ENCODE measurements around the gene CAB39.
A peak's percentile ranks its signal among the peaks of the same experiment; 100 is the strongest.

The CAB39 gene

GRCh38 chr2:230829959-230830358, 117.3 kb downstream of the CAB39 start:
- Histone ChIP-seq H3K4me3 (ENCODE audit: low read depth, low read length) (no peak overlapping the region), H3K27ac (ENCODE audit: low read depth, low read length) (no peak overlapping the region), H3K4me1 (ENCODE audit: control insufficient read depth, insufficient read depth, low read length) (no peaks in the 10 kb centered on the region), H3K9me3 (ENCODE audit: control insufficient read depth, insufficient read depth, low read depth, low read length) (no peaks in the 10 kb centered on the region), H3K9ac (ENCODE audit: low read length) (no peak overlapping the region), H3K36me3 (ENCODE audit: control insufficient read depth, insufficient read depth, low read length) (no peaks in the 10 kb centered on the region), H3K27me3 (ENCODE audit: control insufficient read depth, insufficient read depth, low read length) (peaks cover 3% of the 10 kb centered on the region; the same call in 1 of the 2 replicates)

- no peaks in the 10 kb centered on the region for H3K36me3 ChIP-seq (ENCODE audit: control insufficient read depth, insufficient read depth, low read length)
- H3K4me3 ChIP-seq (ENCODE audit: low read depth, low read length): no peak overlapping the region
- H3K9me3 ChIP-seq (ENCODE audit: control insufficient read depth, insufficient read depth, low read depth, low read length): no peaks in the 10 kb centered on the region
- no peak overlapping the region for H3K9ac ChIP-seq (ENCODE audit: low read length)
- H3K4me1 ChIP-seq (ENCODE audit: control insufficient read depth, insufficient read depth, low read length): no peaks in the 10 kb centered on the region
- H3K27ac ChIP-seq (ENCODE audit: low read depth, low read length): no peak overlapping the region
- peaks cover 3% of the 10 kb centered on the region; the same call in 1 of the 2 replicates for H3K27me3 ChIP-seq (ENCODE audit: control insufficient read depth, insufficient read depth, low read length)
These were observed 117.8 kb downstream of the CAB39 start for GRCh38 chr2:230830428-230830827.

- no peak overlapping the region for H3K4me3 ChIP-seq (ENCODE audit: low read depth, low read length)
- no peaks in the 10 kb centered on the region for H3K36me3 ChIP-seq (ENCODE audit: control insufficient read depth, insufficient read depth, low read length)
- no peak overlapping the region for H3K9ac ChIP-seq (ENCODE audit: low read length)
- H3K27me3 ChIP-seq (ENCODE audit: control insufficient read depth, insufficient read depth, low read length): no peaks in the 10 kb centered on the region
- H3K9me3 ChIP-seq (ENCODE audit: control insufficient read depth, insufficient read depth, low read depth, low read length): peaks cover 4% of the 10 kb centered on the region; the same call in 1 of the 2 replicates
- H3K27ac ChIP-seq (ENCODE audit: low read depth, low read length): no peak overlapping the region
- no peaks in the 10 kb centered on the region for H3K4me1 ChIP-seq (ENCODE audit: control insufficient read depth, insufficient read depth, low read length)
These were observed 127.7 kb downstream of the CAB39 start for GRCh38 chr2:230840301-230840700.

GRCh38 chr2:230842473-230842872, 129.8 kb downstream of the CAB39 start:
- Histone ChIP-seq H3K4me3 (ENCODE audit: low read depth, low read length) (no peak overlapping the region), H3K27me3 (ENCODE audit: control insufficient read depth, insufficient read depth, low read length) (no peaks in the 10 kb centered on the region), H3K9ac (ENCODE audit: low read length) (no peak overlapping the region), H3K9me3 (ENCODE audit: control insufficient read depth, insufficient read depth, low read depth, low read length) (peaks cover 15% of the 10 kb centered on the region), H3K27ac (ENCODE audit: low read depth, low read length) (no peak overlapping the region), H3K36me3 (ENCODE audit: control insufficient read depth, insufficient read depth, low read length) (no peaks in the 10 kb centered on the region), H3K4me1 (ENCODE audit: control insufficient read depth, insufficient read depth, low read length) (no peaks in the 10 kb centered on the region)

GRCh38 chr2:230843132-230843531, 130.5 kb downstream of the CAB39 start:
- Histone ChIP-seq H3K27me3 (ENCODE audit: control insufficient read depth, insufficient read depth, low read length) (no peaks in the 10 kb centered on the region), H3K4me3 (ENCODE audit: low read depth, low read length) (no peak overlapping the region), H3K36me3 (ENCODE audit: control insufficient read depth, insufficient read depth, low read length) (no peaks in the 10 kb centered on the region), H3K9ac (ENCODE audit: low read length) (no peak overlapping the region), H3K27ac (ENCODE audit: low read depth, low read length) (no peak overlapping the region), H3K4me1 (ENCODE audit: control insufficient read depth, insufficient read depth, low read length) (peaks cover under 1% of the 10 kb centered on the region; the same call in 1 of the 2 replicates), H3K9me3 (ENCODE audit: control insufficient read depth, insufficient read depth, low read depth, low read length) (peaks cover 15% of the 10 kb centered on the region)

- H3K36me3 ChIP-seq (ENCODE audit: control insufficient read depth, insufficient read depth, low read length): no peaks in the 10 kb centered on the region
- no peak overlapping the region for H3K4me3 ChIP-seq (ENCODE audit: low read depth, low read length)
- peaks cover 3% of the 10 kb centered on the region; the same call in 1 of the 2 replicates for H3K4me1 ChIP-seq (ENCODE audit: control insufficient read depth, insufficient read depth, low read length)
- H3K9me3 ChIP-seq (ENCODE audit: control insufficient read depth, insufficient read depth, low read depth, low read length): peaks cover 10% of the 10 kb centered on the region; the same call in 1 of the 2 replicates
- no peak overlapping the region for H3K9ac ChIP-seq (ENCODE audit: low read length)
- no peaks in the 10 kb centered on the region for H3K27me3 ChIP-seq (ENCODE audit: control insufficient read depth, insufficient read depth, low read length)
- no peak overlapping the region for H3K27ac ChIP-seq (ENCODE audit: low read depth, low read length)
These were observed 133.7 kb downstream of the CAB39 start for GRCh38 chr2:230846360-230846759.

GRCh38 chr2:230847883-230848388, 135.3 kb downstream of the CAB39 start:
- peaks cover 10% of the 10 kb centered on the region; the same call in 1 of the 2 replicates for H3K9me3 ChIP-seq (ENCODE audit: control insufficient read depth, insufficient read depth, low read depth, low read length)
- H3K27me3 ChIP-seq (ENCODE audit: control insufficient read depth, insufficient read depth, low read length): no peaks in the 10 kb centered on the region
- H3K4me1 ChIP-seq (ENCODE audit: control insufficient read depth, insufficient read depth, low read length): peaks cover 3% of the 10 kb centered on the region; the same call in 1 of the 2 replicates
- no peak overlapping the region for H3K4me3 ChIP-seq (ENCODE audit: low read depth, low read length)
- no peaks in the 10 kb centered on the region for H3K36me3 ChIP-seq (ENCODE audit: control insufficient read depth, insufficient read depth, low read length)
- H3K9ac ChIP-seq (ENCODE audit: low read length): no peak overlapping the region
- H3K27ac ChIP-seq (ENCODE audit: low read depth, low read length): no peak overlapping the region

GRCh38 chr2:230849633-230850357, 137.2 kb downstream of the CAB39 start:
- Histone ChIP-seq H3K9ac (ENCODE audit: low read length) (no peak overlapping the region), H3K27ac (ENCODE audit: low read depth, low read length) (no peak overlapping the region), H3K9me3 (ENCODE audit: control insufficient read depth, insufficient read depth, low read depth, low read length) (peaks cover 10% of the 10 kb centered on the region; the same call in 1 of the 2 replicates), H3K36me3 (ENCODE audit: control insufficient read depth, insufficient read depth, low read length) (no peaks in the 10 kb centered on the region), H3K4me3 (ENCODE audit: low read depth, low read length) (no peak overlapping the region), H3K4me1 (ENCODE audit: control insufficient read depth, insufficient read depth, low read length) (peaks cover 3% of the 10 kb centered on the region; the same call in 1 of the 2 replicates), H3K27me3 (ENCODE audit: control insufficient read depth, insufficient read depth, low read length) (no peaks in the 10 kb centered on the region)

- no peaks in the 10 kb centered on the region for H3K36me3 ChIP-seq (ENCODE audit: control insufficient read depth, insufficient read depth, low read length)
- no peak overlapping the region for H3K9ac ChIP-seq (ENCODE audit: low read length)
- no peak overlapping the region for H3K4me3 ChIP-seq (ENCODE audit: low read depth, low read length)
- no peaks in the 10 kb centered on the region for H3K27me3 ChIP-seq (ENCODE audit: control insufficient read depth, insufficient read depth, low read length)
- H3K4me1 ChIP-seq (ENCODE audit: control insufficient read depth, insufficient read depth, low read length): peaks cover 3% of the 10 kb centered on the region; the same call in 1 of the 2 replicates
- no peak overlapping the region for H3K27ac ChIP-seq (ENCODE audit: low read depth, low read length)
- H3K9me3 ChIP-seq (ENCODE audit: control insufficient read depth, insufficient read depth, low read depth, low read length): peaks cover 10% of the 10 kb centered on the region; the same call in 1 of the 2 replicates
These were observed 137.7 kb downstream of the CAB39 start for GRCh38 chr2:230850358-230850658.

- peaks cover under 1% of the 10 kb centered on the region; the same call in 1 of the 2 replicates for H3K9me3 ChIP-seq (ENCODE audit: control insufficient read depth, insufficient read depth, low read depth, low read length)
These were observed 139.5 kb downstream of the CAB39 start for GRCh38 chr2:230852113-230852512.

GRCh38 chr2:230861552-230862255, 149.1 kb downstream of the CAB39 start:
- Histone ChIP-seq H3K27me3 (ENCODE audit: control insufficient read depth, insufficient read depth, low read length) (peaks cover 12% of the 10 kb centered on the region), H3K4me1 (ENCODE audit: control insufficient read depth, insufficient read depth, low read length) (peaks cover 33% of the 10 kb centered on the region), H3K36me3 (ENCODE audit: control insufficient read depth, insufficient read depth, low read length) (no peaks in the 10 kb centered on the region), H3K9ac (ENCODE audit: low read length) (no peak overlapping the region), H3K27ac (ENCODE audit: low read depth, low read length) (no peak overlapping the region), H3K9me3 (ENCODE audit: control insufficient read depth, insufficient read depth, low read depth, low read length) (no peaks in the 10 kb centered on the region), H3K4me3 (ENCODE audit: low read depth, low read length) (0 out of 2 replicates have a peak overlapping the region, but pooled peaks have one; percentile 13)

More at GRCh38 chr2:230852113-230852512, 139.5 kb downstream of the CAB39 start:
- no peaks in the 10 kb centered on the region for H3K27me3 ChIP-seq (ENCODE audit: control insufficient read depth, insufficient read depth, low read length)
- H3K4me1 ChIP-seq (ENCODE audit: control insufficient read depth, insufficient read depth, low read length): peaks cover 3% of the 10 kb centered on the region; the same call in 1 of the 2 replicates
- H3K9ac ChIP-seq (ENCODE audit: low read length): no peak overlapping the region
- no peak overlapping the region for H3K4me3 ChIP-seq (ENCODE audit: low read depth, low read length)
- no peaks in the 10 kb centered on the region for H3K36me3 ChIP-seq (ENCODE audit: control insufficient read depth, insufficient read depth, low read length)
- no peak overlapping the region for H3K27ac ChIP-seq (ENCODE audit: low read depth, low read length)
